HL-60 (cell line): ENCODE data around the gene OGFOD3.
"Not testable (repeated sequence)": the region's sequence is repeated elsewhere in the genome, so short reads cannot be mapped to it uniquely, and the experiment has no call there.

Experiments used
- CTCF ChIP-seq: IDR thresholded peaks from one replicate; pipeline ENCODE4 v1.5.1; 2011; ENCODE audit warnings: low read length, control low read depth, inconsistent platforms; ENCODE audit not compliant: insufficient read depth
- GABPA ChIP-seq: IDR thresholded peaks from 2 replicates; pipeline ENCODE4 v1.6.1; 2012; ENCODE audit warnings: low read depth

DNA sequence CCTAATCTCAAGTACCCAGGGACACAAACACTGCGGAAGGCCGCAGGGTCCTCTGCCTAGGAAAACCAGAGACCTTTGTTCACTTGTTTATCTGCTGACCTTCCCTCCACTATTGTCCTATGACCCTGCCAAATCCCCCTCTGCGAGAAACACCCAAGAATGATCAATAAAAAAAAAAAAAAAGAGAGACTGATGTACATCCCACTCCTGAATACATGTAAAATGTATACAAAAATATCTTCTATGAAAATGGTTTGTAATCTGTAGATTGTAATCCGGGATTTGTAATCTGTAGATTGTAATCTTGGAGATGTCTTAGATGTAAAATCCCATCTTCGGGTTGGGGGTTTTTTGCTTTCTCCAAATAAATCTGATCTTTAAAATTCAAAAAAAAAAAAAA, 41.1 kb downstream of the OGFOD3 start:
- not testable (repeated sequence) for TF ChIP-seq CTCF, GABPA
